Measurements from ENCODE around the gene LIPE.
"Not testable (repeated sequence)": the region's sequence is repeated elsewhere in the genome, so short reads cannot be mapped to it uniquely, and the experiment has no call there.

The LIPE gene, protein sequence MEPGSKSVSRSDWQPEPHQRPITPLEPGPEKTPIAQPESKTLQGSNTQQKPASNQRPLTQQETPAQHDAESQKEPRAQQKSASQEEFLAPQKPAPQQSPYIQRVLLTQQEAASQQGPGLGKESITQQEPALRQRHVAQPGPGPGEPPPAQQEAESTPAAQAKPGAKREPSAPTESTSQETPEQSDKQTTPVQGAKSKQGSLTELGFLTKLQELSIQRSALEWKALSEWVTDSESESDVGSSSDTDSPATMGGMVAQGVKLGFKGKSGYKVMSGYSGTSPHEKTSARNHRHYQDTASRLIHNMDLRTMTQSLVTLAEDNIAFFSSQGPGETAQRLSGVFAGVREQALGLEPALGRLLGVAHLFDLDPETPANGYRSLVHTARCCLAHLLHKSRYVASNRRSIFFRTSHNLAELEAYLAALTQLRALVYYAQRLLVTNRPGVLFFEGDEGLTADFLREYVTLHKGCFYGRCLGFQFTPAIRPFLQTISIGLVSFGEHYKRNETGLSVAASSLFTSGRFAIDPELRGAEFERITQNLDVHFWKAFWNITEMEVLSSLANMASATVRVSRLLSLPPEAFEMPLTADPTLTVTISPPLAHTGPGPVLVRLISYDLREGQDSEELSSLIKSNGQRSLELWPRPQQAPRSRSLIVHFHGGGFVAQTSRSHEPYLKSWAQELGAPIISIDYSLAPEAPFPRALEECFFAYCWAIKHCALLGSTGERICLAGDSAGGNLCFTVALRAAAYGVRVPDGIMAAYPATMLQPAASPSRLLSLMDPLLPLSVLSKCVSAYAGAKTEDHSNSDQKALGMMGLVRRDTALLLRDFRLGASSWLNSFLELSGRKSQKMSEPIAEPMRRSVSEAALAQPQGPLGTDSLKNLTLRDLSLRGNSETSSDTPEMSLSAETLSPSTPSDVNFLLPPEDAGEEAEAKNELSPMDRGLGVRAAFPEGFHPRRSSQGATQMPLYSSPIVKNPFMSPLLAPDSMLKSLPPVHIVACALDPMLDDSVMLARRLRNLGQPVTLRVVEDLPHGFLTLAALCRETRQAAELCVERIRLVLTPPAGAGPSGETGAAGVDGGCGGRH

DNA sequence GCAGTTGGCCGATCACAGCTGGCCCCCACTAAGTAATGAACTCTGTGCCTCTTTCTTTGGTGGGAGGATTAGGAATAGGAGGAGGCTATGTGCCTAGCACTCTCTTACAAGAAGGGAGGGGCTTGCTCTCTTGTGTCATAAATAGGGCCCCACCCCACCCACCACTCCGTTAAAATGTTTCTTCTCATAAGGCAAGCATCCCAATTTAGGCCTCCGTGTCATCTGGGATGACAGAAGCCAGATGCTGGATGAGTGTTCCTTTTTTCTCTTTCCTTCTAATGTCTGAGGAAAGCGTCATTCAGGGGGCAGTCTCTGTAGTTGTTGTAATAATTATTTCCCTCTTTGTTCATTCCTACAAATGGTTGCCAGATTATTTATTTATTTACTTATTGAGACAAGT lies at the start of gene LIPE:
Gene LIPE (minus strand): TSS at position 76 of the 400 bp plus-strand sequence. CDS start 239 bp downstream, outside the sequence.
- peak; percentile 16 for DNase-seq

DNA sequence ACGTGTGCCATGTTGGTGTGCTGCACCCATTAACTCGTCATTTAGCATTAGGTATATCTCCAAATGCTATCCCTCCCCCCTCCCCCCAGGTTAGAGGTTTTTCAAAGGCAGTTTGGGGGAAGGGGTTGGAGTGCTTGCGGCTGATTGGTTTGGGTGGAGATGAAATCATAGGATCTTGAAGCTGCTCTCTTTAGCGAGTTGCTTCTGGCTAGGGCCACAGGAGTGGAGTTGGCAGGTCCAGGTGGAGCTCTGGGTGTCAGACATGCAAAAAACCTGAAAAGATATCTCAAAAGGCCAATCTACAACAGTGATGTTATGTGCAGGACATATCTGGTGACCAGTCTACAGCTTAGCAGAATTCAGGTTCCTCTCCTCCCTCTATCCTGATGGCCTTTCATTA lies 48.2 kb upstream of the LIPE start:
- DNase-seq = no peak

DNA sequence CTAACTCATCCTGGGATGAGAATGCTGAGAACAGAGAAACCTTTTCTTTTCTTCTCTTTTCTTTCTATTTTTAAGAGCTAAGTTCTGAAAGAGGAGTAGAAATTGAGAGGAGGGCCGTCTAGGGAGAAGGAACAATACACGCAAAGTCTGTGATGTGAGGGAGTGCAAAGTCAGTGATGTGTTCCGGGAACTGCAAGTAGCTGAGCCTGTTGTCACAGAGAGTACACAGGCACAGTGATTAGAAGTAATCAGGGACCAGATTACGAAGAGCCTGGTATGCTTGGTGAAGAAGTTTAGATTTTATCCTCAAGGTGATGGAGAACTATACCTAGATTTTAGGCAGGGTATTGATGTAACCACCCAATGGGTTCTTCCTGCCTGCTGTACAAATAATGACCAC lies 47.6 kb upstream of the LIPE start:
- no peak for DNase-seq

DNA sequence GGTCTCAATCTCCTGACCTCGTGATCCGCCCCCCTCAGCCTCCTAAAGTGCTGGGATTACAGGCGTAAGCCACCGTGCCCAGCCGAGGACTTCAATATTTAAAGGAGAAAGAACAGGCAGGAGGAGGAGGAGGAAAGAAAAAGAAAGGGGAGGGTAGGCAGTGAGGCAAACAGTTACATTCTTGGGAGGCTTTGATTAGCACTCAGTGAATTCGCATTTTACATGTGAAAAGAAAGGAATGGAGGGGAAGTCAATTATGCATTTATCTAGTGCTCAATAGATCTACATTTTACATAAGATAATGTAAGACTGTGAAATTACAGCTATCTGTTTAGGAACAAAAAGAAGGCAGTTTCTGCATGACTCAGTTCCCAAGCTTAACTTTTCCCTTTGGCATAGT lies 46.5 kb upstream of the LIPE start:
- no peak for DNase-seq

DNA sequence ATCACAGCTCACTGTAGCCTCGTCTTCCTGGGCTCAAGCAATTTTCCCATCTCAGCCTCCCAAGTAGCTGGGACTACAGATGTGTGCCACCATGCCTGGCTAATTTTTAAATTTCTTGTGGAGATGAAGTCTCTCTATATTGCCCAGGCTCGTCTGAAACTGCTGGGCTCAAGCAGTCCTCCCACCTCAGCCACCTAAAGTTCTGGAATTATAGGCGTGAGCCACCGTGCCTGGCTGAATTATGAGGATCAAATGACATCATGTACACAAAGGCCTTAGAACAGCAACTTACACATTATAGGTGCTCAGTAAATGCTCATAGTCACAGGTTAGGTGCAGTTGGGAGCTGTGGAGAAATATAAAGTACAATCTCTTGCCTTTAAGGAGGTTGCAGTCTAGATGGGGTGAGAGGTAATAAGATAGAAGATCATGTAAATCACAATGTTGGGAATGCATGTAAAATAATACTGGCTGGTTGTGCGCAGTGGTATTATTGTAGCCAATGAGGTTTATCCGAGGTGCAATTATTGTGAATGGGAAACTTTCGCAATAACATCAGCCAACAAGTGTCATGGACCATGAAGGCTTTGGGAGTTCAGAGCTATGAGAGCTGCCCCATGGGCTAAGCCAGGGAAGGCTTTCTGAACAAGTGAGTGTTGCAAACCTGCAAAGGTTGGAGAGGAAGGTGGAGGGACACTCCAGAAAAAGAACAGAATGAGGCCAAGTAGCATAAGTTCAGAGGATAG lies 45.4 kb upstream of the LIPE start:
- DNase-seq = no peak

DNA sequence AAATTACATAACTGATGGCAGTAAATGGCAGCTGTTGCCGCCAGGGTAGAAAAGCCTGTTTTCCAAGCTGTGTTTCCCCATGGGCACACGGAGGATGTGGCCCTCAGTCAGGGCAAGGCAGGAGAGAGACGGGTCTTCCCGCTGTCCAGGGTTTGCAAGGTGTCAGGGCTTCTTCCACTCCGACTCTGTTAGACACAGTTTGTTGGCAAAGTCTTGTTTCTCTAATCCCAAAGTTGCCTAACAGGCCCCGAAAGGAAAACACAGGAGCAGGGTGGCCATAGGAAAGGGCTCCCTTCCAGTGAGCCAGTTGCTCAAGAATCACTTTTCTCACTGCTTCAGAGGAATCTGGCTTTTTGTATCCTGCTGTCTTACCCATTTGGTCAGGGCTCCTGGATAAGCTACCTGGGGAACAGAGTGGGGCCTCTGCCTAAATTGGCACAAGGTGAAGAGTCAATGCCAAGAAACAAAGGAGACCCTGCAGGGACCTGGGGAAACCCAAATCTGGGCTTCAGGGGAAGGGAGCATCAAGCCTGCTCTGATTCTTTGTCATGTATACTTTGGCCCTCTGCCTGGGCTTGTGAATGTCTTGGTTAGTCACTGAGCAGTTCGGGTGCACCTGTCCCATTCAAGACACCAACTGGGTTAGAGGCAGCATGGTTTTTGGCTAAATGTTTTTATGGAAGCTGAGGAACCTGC lies 44.5 kb upstream of the LIPE start:
- no peak for DNase-seq

DNA sequence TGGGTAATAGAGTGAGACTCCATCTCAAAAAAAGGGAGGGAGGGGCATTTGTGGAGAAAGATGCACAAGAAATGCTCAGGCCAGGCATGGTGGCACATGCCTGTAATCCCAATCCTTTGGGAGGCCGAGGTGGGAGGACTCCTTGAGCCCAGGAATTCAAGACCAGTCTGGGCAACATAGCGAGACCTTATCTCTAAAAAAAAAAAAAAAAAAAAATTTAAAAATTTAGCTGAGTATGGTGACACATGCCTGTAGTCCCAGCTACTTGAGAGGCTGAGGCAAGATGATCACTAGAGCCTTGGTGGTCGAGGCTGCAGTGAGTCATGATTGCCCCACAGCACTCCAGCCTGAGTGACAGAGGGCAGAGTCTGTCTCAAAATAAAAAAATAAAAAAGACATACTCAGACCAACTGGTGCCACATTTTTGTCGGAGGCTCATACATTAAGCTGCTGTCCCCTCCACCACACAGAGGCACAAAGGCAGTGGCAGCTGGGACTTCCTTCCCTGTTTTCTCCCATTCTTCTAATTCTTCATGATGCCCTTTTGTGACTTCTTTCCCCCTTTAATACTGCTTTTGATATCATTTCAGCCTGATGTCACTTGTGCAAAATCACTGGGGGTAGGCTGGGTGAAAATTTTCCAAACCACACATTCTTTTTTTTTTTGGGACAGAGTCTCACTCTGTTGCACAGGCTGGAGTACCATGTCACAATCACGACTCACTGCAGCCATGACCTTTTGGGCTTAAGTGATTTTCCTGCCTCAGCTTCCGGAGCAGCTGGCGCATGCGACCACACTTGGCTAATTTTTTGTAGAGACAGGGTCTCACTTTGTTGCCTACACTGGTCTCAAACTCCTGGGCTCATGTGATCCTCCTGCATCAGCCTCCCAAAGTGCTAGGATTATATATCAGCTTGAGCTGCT lies 42.4 kb upstream of the LIPE start:
- DNase-seq = no peak

DNA sequence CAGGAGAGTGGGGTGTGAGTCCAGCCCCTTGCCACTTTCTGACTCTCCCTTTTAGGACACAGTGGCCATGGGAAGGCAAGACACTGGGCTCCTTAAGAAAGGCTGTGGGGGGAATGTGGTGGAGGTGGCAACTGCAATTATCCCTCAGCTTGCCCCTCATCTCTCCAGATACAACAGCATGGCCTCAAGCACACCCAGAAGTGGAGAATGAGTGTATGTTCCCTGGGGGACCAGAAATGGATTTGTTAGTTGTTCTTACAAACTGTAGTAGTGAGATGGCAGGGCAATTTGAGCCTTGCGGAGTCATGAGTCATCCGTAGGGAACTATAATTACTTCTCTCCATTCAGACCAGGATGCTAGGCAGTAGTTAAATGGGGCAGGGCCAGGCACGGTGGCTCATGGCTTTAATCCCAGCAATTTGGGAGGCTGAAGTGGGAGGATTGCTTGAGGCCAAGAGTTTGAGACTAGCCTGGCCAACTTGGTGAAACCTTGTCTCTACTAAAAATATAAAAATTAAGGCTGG lies 41.1 kb upstream of the LIPE start:
- no peak for DNase-seq

DNA sequence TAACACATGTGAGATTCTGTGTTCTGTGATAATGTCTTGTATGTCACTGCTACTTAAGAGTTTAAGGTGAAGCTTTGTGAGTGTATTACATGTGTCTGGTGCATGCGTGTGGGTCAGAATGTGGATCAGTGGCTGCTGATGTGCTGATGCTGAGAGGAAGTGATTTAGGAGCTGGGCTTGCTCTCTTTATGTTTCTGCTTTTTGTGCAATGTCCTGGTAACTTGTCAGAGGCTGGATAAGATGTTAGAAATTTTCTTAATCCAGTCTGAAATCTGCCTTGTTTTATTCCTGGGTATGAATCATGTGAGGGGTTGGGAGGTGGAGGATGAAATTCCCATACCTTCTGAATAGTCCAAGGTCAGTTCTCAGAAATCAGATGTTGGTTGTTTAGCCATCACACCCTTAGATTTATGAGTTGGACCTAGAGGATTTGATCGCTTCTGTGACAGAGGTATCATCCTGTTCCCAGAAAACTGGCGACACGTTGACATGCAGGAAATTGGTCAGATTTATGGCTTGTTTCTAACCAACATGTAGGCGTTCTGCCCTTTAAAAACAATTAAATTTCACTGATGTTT lies 40.1 kb upstream of the LIPE start:
- no peak for DNase-seq

DNA sequence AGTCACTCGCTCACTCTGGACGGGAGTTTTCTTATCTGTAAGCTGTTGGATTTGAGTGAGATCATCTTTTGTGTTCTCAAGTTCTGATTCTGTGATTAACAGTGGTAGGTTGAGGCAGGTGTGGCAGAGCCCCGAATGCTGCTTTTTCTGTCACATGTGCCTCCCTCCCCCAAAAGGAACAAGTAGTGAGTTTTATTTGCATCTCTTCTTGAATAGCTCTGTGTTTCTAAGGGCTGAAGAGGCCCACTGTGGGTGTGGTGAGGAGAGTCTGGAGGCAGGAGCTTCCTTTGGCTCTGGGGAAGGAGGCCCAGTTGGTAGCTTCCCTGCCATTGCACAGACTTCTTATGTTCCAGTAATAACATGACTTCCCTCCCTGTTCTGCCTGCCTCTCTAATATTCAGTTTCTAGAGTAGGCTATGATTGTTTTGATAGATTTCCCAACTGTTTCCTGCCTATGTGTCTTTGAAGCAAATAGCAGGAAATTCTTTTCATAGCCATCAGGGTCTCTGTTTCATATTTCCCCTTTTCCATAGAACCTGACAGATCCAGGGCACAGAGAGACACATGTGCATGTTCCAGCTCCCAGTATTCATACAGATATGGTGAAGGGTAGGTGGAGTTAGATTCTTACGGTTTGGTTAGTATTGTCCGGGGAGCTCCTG lies 39.5 kb upstream of the LIPE start:
- DNase-seq = no peak

DNA sequence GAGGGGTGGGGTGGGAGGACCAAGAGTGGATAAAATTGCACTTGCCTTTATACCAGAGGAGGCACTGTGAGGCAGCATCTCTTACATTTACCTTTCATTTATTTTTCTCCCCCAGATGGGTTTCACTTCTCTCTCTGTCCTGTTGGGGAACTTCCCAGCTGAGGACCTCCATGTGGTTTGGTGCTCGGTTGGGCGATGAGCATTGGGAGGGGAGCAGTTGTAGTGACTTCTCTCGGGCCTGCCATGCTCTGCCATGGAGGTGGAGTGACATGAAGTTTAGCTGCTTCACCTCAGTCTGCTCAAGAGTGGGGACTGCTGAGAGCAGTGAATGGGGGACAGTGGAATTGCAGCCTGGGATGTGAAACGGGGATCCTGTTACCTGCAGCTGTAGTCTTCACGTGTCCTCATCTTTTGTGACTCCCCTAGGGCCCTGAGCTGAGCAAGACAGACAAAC lies 38.7 kb upstream of the LIPE start:
- no peak for DNase-seq

DNA sequence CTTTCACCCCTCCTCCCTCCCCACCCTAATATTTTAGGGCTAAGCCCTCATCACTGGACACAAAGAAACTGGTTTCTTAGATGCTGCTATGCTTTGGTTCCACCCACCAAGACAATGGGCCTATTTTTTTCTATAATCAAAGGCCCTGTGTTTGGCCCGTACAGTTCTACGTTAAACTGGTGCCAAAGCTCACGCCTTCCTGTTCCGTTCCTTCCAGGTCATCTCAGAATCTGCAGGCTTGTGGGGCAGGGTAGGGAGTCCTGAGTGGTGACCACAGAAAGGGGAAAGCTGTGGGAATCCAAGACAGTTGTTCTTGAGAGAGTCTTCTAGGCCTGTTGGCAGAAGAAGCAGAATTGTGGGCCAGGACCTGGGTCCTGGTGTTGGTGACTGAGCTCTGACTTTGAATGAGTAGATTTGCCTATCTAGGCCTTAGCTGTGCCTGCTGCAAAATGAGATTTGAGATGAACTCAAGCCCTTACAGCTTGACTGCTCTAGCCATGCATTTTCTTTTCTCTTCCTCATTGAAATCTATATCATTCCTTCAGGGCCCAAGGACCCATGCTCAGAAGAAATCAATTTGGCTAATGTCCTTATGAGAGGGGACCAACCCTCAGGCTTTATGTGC lies 34.6 kb upstream of the LIPE start:
- DNase-seq = no peak

DNA sequence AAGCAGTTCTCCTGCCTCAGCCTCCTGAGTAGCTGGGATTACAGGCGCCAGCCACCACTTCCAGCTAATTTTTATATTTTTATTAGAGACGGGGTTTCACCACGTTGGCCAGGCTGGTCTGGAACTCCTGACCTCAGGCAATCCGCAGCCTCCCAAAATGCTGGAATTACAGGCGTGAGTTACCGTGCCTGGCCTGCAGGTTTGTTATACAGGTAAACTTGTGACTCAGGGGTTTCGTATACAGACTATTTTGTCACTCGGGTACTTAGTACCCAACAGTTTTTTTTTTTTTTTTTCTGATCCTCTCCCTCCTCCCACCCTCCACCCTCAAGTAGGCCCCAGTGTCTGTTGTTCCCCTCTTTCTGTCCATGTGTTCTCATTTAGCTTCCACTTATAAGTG lies 34.0 kb upstream of the LIPE start:
- not testable (repeated sequence) for DNase-seq

DNA sequence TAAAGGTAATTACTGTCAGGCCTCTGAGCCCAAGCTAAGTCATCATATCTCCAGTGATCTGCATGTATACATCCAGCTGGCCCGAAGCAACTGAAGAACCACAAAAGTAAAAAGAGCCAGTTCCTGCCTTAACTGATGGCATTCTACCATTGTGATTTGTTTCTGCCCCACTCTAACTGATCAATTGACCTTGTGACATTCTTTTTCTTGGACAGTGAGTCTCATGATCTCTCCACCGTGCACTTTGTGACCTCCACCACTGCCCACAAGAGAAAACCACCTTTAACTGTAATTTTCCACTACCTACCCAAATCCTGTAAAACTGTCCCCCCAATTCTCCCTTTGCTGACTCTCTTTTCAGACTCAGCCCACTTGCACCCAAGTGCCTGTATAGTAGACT lies 32.7 kb upstream of the LIPE start:
- no peak for DNase-seq

DNA sequence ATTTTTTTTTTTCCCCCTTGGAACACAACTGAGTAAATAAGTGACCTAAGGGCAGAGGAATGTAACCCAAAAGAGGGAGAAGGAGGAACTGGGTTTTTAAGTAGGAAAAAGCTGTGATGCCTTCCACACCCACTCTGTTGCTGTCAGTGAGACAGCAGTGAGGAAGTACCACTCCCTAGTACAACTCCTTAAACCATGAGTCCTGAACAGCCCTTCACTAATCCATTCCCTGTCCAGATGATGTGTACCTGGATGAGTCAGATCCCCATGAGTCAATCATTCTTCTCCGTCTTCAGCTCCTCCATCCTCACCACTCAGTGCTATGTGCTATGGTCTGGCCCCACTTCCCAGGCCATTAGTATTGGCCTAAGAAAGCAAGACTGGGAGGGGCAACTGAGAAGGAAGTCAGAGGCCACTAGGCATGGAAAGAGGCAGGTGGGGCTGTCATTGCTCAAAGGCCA lies 28.5 kb upstream of the LIPE start:
- no peak for DNase-seq

DNA sequence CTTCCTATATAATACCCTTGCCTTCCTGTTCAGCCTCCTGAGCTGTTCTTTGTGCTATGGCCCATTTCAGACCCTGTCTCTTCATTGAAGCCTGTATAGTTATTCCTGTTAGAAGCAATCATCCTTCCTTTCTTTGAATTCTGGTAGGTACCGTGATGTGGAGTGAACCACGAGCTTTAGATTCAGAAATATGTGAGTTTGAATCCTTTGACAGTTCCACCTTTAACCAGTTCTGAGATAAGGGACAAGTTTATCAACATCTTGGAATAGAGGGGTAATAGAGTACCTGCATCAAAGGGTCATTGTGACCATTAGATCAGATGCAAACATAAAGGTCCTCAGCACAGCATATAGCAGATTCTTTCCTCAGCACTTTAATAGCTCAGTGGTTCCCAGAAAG lies 27.9 kb upstream of the LIPE start:
- no peak for DNase-seq

DNA sequence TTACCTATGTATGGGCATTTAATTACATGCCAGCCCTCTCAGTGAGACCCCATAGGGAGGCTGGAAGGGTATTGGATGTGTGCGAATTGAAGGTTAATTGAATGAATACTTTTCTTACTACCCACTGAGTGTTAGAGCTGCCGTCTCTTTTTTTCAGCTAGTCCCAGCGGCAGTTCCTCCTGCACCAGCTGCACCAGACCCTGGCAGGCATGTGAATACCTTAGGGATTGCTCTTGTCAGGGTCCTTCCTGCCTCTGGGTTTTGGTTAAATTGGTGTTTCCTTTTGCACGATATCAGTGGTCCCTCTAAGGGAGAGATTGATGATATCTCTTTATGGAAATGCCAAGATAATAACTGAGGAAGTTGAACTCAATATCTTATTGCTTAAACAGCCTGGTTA lies 25.4 kb upstream of the LIPE start:
- no peak for DNase-seq

DNA sequence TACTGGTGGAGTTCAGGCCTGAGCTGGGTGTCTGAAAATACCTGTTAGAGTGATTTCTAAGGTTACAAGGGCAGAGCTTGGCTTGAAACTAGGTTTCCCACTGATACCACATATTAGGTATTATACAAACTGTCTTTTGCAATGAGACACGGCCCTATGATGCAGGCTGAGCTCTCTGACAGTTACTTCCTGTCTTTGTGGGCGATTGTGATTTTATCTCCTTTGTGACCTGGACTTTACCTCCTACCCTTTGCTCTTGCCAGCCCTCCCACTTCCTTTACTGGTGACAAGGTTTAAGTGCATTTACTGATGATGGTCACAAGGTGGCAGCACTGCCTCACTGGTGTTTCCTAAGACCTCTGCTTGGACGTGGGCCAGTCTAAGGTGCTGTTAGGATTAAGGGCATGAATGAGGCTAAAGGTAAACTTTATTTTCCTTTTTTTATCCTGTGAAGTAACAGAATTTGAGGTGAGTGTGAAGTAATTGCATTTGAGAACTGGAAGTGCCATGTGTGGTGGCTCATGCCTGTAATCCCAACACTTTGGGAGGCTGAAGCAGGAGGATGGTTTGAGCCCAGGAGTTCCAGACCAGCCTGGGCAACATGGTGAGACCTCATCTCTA lies 23.2 kb upstream of the LIPE start:
- no peak for DNase-seq

DNA sequence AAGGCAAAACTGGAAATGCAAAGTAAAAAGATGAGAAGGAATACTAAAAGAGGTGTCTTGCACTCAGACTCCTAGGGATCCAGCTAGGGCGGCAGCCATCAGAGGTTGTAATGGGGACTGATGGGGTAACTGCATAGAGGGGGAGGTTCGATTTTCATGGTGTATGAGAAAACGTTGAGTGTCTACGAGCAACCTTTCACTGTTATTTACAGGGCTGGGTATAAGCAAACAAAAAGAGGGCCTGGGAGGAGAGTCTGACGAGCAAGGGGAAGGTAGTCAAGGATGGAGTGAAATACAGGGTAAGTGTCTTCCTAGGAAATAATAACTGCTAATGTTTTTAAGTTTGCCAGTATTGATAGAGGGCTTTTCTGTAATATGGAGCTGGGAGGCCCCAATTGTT lies 21.1 kb upstream of the LIPE start:
- DNase-seq = not testable (repeated sequence)
